GM12874 (cell line): ENCODE results near the gene TRAK1.

Experiments used
- CTCF ChIP-seq: IDR thresholded peaks from 2 replicates; pipeline ENCODE4 v1.5.1; 2011; ENCODE audit warnings: low read depth, mild to moderate bottlenecking, control low read depth, low read length, moderate library complexity; ENCODE audit not compliant: insufficient read depth

The TRAK1 gene

GRCh38 chr3:42274266-42274665, 183.1 kb downstream of the TRAK1 start:
- no peak for TF ChIP-seq CTCF

GRCh38 chr3:42275217-42275616, 184.1 kb downstream of the TRAK1 start:
- no peak for TF ChIP-seq CTCF
